Lower leg skin (tissue), 3 donors: ENCODE measurements around the gene CXCL8.

Source experiments
- CTCF ChIP-seq, 3 donors: fragments of 450-650 bp; IDR thresholded peaks; one replicate each; pipeline ENCODE4 v1.5.1; 2016; ENCODE audit warnings: antibody characterized with exemption in 3 of 3, mild to moderate bottlenecking in 3 of 3, moderate library complexity in 2 of 3
- POLR2A ChIP-seq, 2 donors: fragments of 450-650 bp; IDR thresholded peaks; one replicate each; pipeline ENCODE4 v1.6.1; 2016 to 2017; ENCODE audit warnings: antibody characterized with exemption in 2 of 2, mild to moderate bottlenecking in 1 of 2, moderate library complexity in 1 of 2

- TF ChIP-seq CTCF (IDR thresholded peaks at IDR 0.05) (no peak), POLR2A (IDR thresholded peaks at IDR 0.05) (no peak)
Observed at GRCh38 chr4:73718375-73719373, 21.7 kb upstream of the CXCL8 start.
